ENCODE data around the gene SHMT1.
"Not testable (repeated sequence)": the region's sequence is repeated elsewhere in the genome, so short reads cannot be mapped to it uniquely, and the experiment has no call there.

Gene SHMT1

GRCh38 chr17:18361837-18362697 is 1.3 kb downstream of the SHMT1 start:
- Histone ChIP-seq H3K4me3 (ENCODE audit: insufficient read depth, low read depth, low read length, poor library complexity, severe bottlenecking) (peak overlapping the region; percentile 74), H3K27me3 (replicated peaks; ENCODE audit: control insufficient read depth, insufficient read depth, low read length, poor library complexity, severe bottlenecking) (no peaks in the 10 kb centered on the region), H3K36me3 (ENCODE audit: control insufficient read depth, insufficient read depth, low read length) (no peaks in the 10 kb centered on the region), H3K4me1 (ENCODE audit: control insufficient read depth, insufficient read depth, low read length, poor library complexity, severe bottlenecking) (peaks cover 10% of the 10 kb centered on the region), H3K27ac (ENCODE audit: insufficient read depth, low read length, poor library complexity, severe bottlenecking) (no peak overlapping the region), H3K9me3 (ENCODE audit: control insufficient read depth, low read length) (no peaks in the 10 kb centered on the region)
- DNase-seq = no peak

GRCh38 chr17:18360518-18360917 is 2.8 kb downstream of the SHMT1 start:
- H3K9me3 ChIP-seq (ENCODE audit: control insufficient read depth, low read length) = no peaks in the 10 kb centered on the region
- no peaks in the 10 kb centered on the region for H3K27me3 ChIP-seq (replicated peaks; ENCODE audit: control insufficient read depth, insufficient read depth, low read length, poor library complexity, severe bottlenecking)
- no peak for DNase-seq
- no peak overlapping the region for H3K4me3 ChIP-seq (ENCODE audit: insufficient read depth, low read depth, low read length, poor library complexity, severe bottlenecking)
- no peaks in the 10 kb centered on the region for H3K36me3 ChIP-seq (ENCODE audit: control insufficient read depth, insufficient read depth, low read length)
- H3K27ac ChIP-seq (ENCODE audit: insufficient read depth, low read length, poor library complexity, severe bottlenecking) = no peak overlapping the region
- peaks cover 10% of the 10 kb centered on the region for H3K4me1 ChIP-seq (ENCODE audit: control insufficient read depth, insufficient read depth, low read length, poor library complexity, severe bottlenecking)

- Histone ChIP-seq H3K27me3 (replicated peaks; ENCODE audit: control insufficient read depth, insufficient read depth, low read length, poor library complexity, severe bottlenecking) (no peaks in the 10 kb centered on the region), H3K9me3 (ENCODE audit: control insufficient read depth, low read length) (no peaks in the 10 kb centered on the region), H3K4me1 (ENCODE audit: control insufficient read depth, insufficient read depth, low read length, poor library complexity, severe bottlenecking) (no peaks in the 10 kb centered on the region), H3K27ac (ENCODE audit: insufficient read depth, low read length, poor library complexity, severe bottlenecking) (no peak overlapping the region), H3K4me3 (ENCODE audit: insufficient read depth, low read depth, low read length, poor library complexity, severe bottlenecking) (no peak overlapping the region), H3K36me3 (ENCODE audit: control insufficient read depth, insufficient read depth, low read length) (peaks cover 10% of the 10 kb centered on the region)
- no peak for DNase-seq
Observed at GRCh38 chr17:18356624-18357023, 6.7 kb downstream of the SHMT1 start.

GRCh38 chr17:18353541-18353940 is 9.8 kb downstream of the SHMT1 start:
- Histone ChIP-seq H3K27me3 (replicated peaks; ENCODE audit: control insufficient read depth, insufficient read depth, low read length, poor library complexity, severe bottlenecking) (no peaks in the 10 kb centered on the region), H3K27ac (ENCODE audit: insufficient read depth, low read length, poor library complexity, severe bottlenecking) (no peak overlapping the region), H3K36me3 (ENCODE audit: control insufficient read depth, insufficient read depth, low read length) (peaks cover 10% of the 10 kb centered on the region), H3K4me1 (ENCODE audit: control insufficient read depth, insufficient read depth, low read length, poor library complexity, severe bottlenecking) (no peaks in the 10 kb centered on the region), H3K9me3 (ENCODE audit: control insufficient read depth, low read length) (no peaks in the 10 kb centered on the region), H3K4me3 (ENCODE audit: insufficient read depth, low read depth, low read length, poor library complexity, severe bottlenecking) (no peak overlapping the region)
- DNase-seq = no peak

- Histone ChIP-seq H3K27ac (ENCODE audit: insufficient read depth, low read length, poor library complexity, severe bottlenecking) (no peak overlapping the region), H3K9me3 (ENCODE audit: control insufficient read depth, low read length) (no peaks in the 10 kb centered on the region), H3K4me1 (ENCODE audit: control insufficient read depth, insufficient read depth, low read length, poor library complexity, severe bottlenecking) (no peaks in the 10 kb centered on the region), H3K36me3 (ENCODE audit: control insufficient read depth, insufficient read depth, low read length) (peaks cover 9% of the 10 kb centered on the region), H3K4me3 (ENCODE audit: insufficient read depth, low read depth, low read length, poor library complexity, severe bottlenecking) (no peak overlapping the region), H3K27me3 (replicated peaks; ENCODE audit: control insufficient read depth, insufficient read depth, low read length, poor library complexity, severe bottlenecking) (no peaks in the 10 kb centered on the region)
- DNase-seq = no peak
Observed at GRCh38 chr17:18344021-18344420, 19.3 kb downstream of the SHMT1 start.

- H3K36me3 ChIP-seq (ENCODE audit: control insufficient read depth, insufficient read depth, low read length) = peaks cover 9% of the 10 kb centered on the region
Observed at GRCh38 chr17:18339933-18340332, 23.4 kb downstream of the SHMT1 start.

GRCh38 chr17:18338158-18338557 is 25.2 kb downstream of the SHMT1 start:
- not testable (repeated sequence) for DNase-seq; H3K4me1 ChIP-seq (ENCODE audit: control insufficient read depth, insufficient read depth, low read length, poor library complexity, severe bottlenecking); H3K9me3 ChIP-seq (ENCODE audit: control insufficient read depth, low read length); H3K27me3 ChIP-seq (replicated peaks; ENCODE audit: control insufficient read depth, insufficient read depth, low read length, poor library complexity, severe bottlenecking); H3K27ac ChIP-seq (ENCODE audit: insufficient read depth, low read length, poor library complexity, severe bottlenecking); H3K36me3 ChIP-seq (ENCODE audit: control insufficient read depth, insufficient read depth, low read length); H3K4me3 ChIP-seq (ENCODE audit: insufficient read depth, low read depth, low read length, poor library complexity, severe bottlenecking)

More at GRCh38 chr17:18339933-18340332, 23.4 kb downstream of the SHMT1 start:
- Histone ChIP-seq H3K9me3 (ENCODE audit: control insufficient read depth, low read length) (no peaks in the 10 kb centered on the region), H3K4me3 (ENCODE audit: insufficient read depth, low read depth, low read length, poor library complexity, severe bottlenecking) (no peak overlapping the region), H3K4me1 (ENCODE audit: control insufficient read depth, insufficient read depth, low read length, poor library complexity, severe bottlenecking) (no peaks in the 10 kb centered on the region), H3K27me3 (replicated peaks; ENCODE audit: control insufficient read depth, insufficient read depth, low read length, poor library complexity, severe bottlenecking) (no peaks in the 10 kb centered on the region), H3K27ac (ENCODE audit: insufficient read depth, low read length, poor library complexity, severe bottlenecking) (no peak overlapping the region)
- DNase-seq = no peak

GRCh38 chr17:18332909-18333489 is 30.4 kb downstream of the SHMT1 start:
- Histone ChIP-seq H3K9me3 (ENCODE audit: control insufficient read depth, low read length) (no peaks in the 10 kb centered on the region), H3K36me3 (ENCODE audit: control insufficient read depth, insufficient read depth, low read length) (peaks cover 22% of the 10 kb centered on the region), H3K4me1 (ENCODE audit: control insufficient read depth, insufficient read depth, low read length, poor library complexity, severe bottlenecking) (no peaks in the 10 kb centered on the region), H3K27ac (ENCODE audit: insufficient read depth, low read length, poor library complexity, severe bottlenecking) (no peak overlapping the region), H3K27me3 (replicated peaks; ENCODE audit: control insufficient read depth, insufficient read depth, low read length, poor library complexity, severe bottlenecking) (no peaks in the 10 kb centered on the region), H3K4me3 (ENCODE audit: insufficient read depth, low read depth, low read length, poor library complexity, severe bottlenecking) (no peak overlapping the region)
- no peak for DNase-seq

GRCh38 chr17:18331879-18332278 is 31.5 kb downstream of the SHMT1 start:
- Histone ChIP-seq H3K27me3 (replicated peaks; ENCODE audit: control insufficient read depth, insufficient read depth, low read length, poor library complexity, severe bottlenecking) (no peaks in the 10 kb centered on the region), H3K4me3 (ENCODE audit: insufficient read depth, low read depth, low read length, poor library complexity, severe bottlenecking) (no peak overlapping the region), H3K4me1 (ENCODE audit: control insufficient read depth, insufficient read depth, low read length, poor library complexity, severe bottlenecking) (no peaks in the 10 kb centered on the region), H3K9me3 (ENCODE audit: control insufficient read depth, low read length) (no peaks in the 10 kb centered on the region), H3K36me3 (ENCODE audit: control insufficient read depth, insufficient read depth, low read length) (peaks cover 30% of the 10 kb centered on the region), H3K27ac (ENCODE audit: insufficient read depth, low read length, poor library complexity, severe bottlenecking) (peak overlapping the region; percentile 12)
- no peak for DNase-seq

GRCh38 chr17:18328643-18329204 is 34.6 kb downstream of the SHMT1 start:
- no peak for DNase-seq
- H3K4me1 ChIP-seq (ENCODE audit: control insufficient read depth, insufficient read depth, low read length, poor library complexity, severe bottlenecking) = no peaks in the 10 kb centered on the region
- H3K27ac ChIP-seq (ENCODE audit: insufficient read depth, low read length, poor library complexity, severe bottlenecking) = no peak overlapping the region
- H3K9me3 ChIP-seq (ENCODE audit: control insufficient read depth, low read length) = no peaks in the 10 kb centered on the region
- no peaks in the 10 kb centered on the region for H3K27me3 ChIP-seq (replicated peaks; ENCODE audit: control insufficient read depth, insufficient read depth, low read length, poor library complexity, severe bottlenecking)
- no peak overlapping the region for H3K4me3 ChIP-seq (ENCODE audit: insufficient read depth, low read depth, low read length, poor library complexity, severe bottlenecking)
- H3K36me3 ChIP-seq (ENCODE audit: control insufficient read depth, insufficient read depth, low read length) = peaks cover 51% of the 10 kb centered on the region

All from effector memory CD4-positive, alpha-beta T cell (primary cell).